ENCODE measurements around the gene PSME2. TPM values are rescaled to one million over a fixed set of nuclear protein-coding genes. Genes with fewer than 3 reads are reported as not detected.
A peak's percentile ranks its signal among the peaks of the same experiment; 100 is the strongest.

The PSME2 gene
- total and polyA plus RNA-seq, 9 of the 15 experiments (the other 6 are each of a cell fraction or from before 2014, with no cell fraction given): 111 to 579 (median 159) TPM

- no peak overlapping the region for H3K4me2 ChIP-seq (ENCODE audit: insufficient read depth, low read length)
- CTCF ChIA-PET (ENCODE audit: low intra/inter-chr PET ratio): no interaction called here
- H4K20me1 ChIP-seq (replicated peaks; ENCODE audit: control insufficient read depth, insufficient read depth, low read length): no peaks in the 10 kb centered on the region
- H3K27me3 ChIP-seq (ENCODE audit: control insufficient read depth in 2 of 2, insufficient read depth in 2 of 2, low read length in 2 of 2): no peaks in the 10 kb centered on the region
- ATAC-seq: no peak
- H3K9ac ChIP-seq (ENCODE audit: insufficient read depth in 1 of 2, low read depth in 2 of 2, low read length in 2 of 2): no peak overlapping the region
- TF ChIP-seq NR4A1 (CRISPR knock-in tag; IDR thresholded peaks at IDR 0.05) (no peak), NR4A1 (tag; IDR thresholded peaks at IDR 0.05) (no peak), ZNF586 (CRISPR knock-in tag; conservative IDR thresholded peaks at IDR 0.05) (no peak), TEAD4 (IDR thresholded peaks at IDR 0.05; ENCODE audit: low read length) (no peak), TEAD4 (CRISPR knock-in tag; IDR thresholded peaks at IDR 0.05; ENCODE audit: borderline replicate concordance) (no peak), POLR2G (IDR thresholded peaks at IDR 0.05; ENCODE audit: low read depth, low read length) (peak; percentile 3; the same call in 1 of the 2 replicates), MYC (IDR thresholded peaks at IDR 0.05; ENCODE audit: low read depth, low read length) (no peak), MYC (CRISPR knock-in tag; IDR thresholded peaks at IDR 0.05; ENCODE audit: borderline replicate concordance, low read depth) (no peak), RBFOX2 (IDR thresholded peaks at IDR 0.05; ENCODE audit: low read depth, low read length) (peak; percentile 48), ZNF174 (CRISPR knock-in tag; IDR thresholded peaks at IDR 0.05) (no peak)
- H3K4me1 ChIP-seq (replicated peaks in 1 of 2; ENCODE audit: control insufficient read depth in 2 of 2, insufficient read depth in 2 of 2, low read length in 2 of 2): peaks cover 0 to 4% of the 10 kb centered on the region in 2 experiments; a peak in 2 of 5 replicates
- H3K36me3 ChIP-seq (ENCODE audit: control insufficient read depth, insufficient read depth, low read length): peaks cover 86% of the 10 kb centered on the region; the same call in 2 of the 3 replicates
- H3K4me3 ChIP-seq: no peak overlapping the region
- WGBS (ENCODE audit: insufficient coverage, low coverage, missing lambda C conversion rate): 86% methylated on average over 9 of the region's 14 CpGs
- no peak overlapping the region for H3K27ac ChIP-seq (ENCODE audit: extremely low read depth, low read depth, low read length)
- H3K9me1 ChIP-seq (ENCODE audit: control insufficient read depth, insufficient read depth, low read length): no peaks in the 10 kb centered on the region
- H3K79me2 ChIP-seq (ENCODE audit: control insufficient read depth, insufficient read depth, low read length): peaks cover 4% of the 10 kb centered on the region
- intact Hi-C loops (cut with micrococcal nuclease) (no loop called here), in situ Hi-C loops (cut with MboI) (no loop called here)
- POLR2A ChIA-PET: no interaction called here
- no peaks in the 10 kb centered on the region for H3K9me3 ChIP-seq (replicated peaks; ENCODE audit: control insufficient read depth, insufficient read depth, low read depth, low read length)
- no peak for DNase-seq (ENCODE audit: extremely low read depth in 1 of 4, low spot score in 3 of 4)
- no peak for FAIRE-seq
- no peak overlapping the region for H2AFZ ChIP-seq (ENCODE audit: low read depth, low read length)
- BruUV-seq (replicated peaks): no TSS peak
Measured at GRCh38 chr14:24182110-24182882, 35.9 kb upstream of the PSME2 start.

All from K562 (cell line).